ENCODE results near the gene KRT7. TPM values are rescaled to one million over a fixed set of nuclear protein-coding genes. Genes with fewer than 3 reads are reported as not detected.

Gene KRT7
- total RNA-seq, 4 donors from 2014 or later, result 333 to 826 (median 460) TPM

DNA sequence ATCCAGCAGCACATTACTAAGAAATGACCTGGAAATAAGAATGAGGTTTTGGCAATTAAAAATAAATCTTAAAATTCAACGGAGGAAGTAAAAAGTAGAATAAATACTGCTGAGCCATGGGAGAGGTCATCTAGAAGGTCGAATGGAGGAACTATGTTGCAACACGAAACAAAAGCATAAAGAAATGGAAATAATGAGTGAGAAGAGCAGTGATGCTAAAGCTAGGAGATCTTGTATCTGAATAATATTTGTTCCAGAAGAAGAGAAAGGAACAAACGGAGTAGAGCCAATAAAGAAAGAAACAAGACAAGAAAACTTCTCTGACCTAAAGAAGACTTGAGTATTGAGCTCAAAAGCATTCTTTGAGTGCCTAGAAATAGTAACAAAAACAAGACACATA, 6.6 kb upstream of the KRT7 start:
- no peaks in the 10 kb centered on the region for H3K27me3 ChIP-seq
- intact Hi-C loops (cut with DNase I), result no loop called here
- no peak for DNase-seq
- 67 to 71% methylated on average over 4 of the region's 4 CpGs for WGBS, 2 donors
- peaks cover 39 to 60% of the 10 kb centered on the region in 2 donors for H3K4me1 ChIP-seq
- no peak for TF ChIP-seq POLR2A (IDR thresholded peaks at IDR 0.05)
- TF ChIP-seq, protein P1, sequence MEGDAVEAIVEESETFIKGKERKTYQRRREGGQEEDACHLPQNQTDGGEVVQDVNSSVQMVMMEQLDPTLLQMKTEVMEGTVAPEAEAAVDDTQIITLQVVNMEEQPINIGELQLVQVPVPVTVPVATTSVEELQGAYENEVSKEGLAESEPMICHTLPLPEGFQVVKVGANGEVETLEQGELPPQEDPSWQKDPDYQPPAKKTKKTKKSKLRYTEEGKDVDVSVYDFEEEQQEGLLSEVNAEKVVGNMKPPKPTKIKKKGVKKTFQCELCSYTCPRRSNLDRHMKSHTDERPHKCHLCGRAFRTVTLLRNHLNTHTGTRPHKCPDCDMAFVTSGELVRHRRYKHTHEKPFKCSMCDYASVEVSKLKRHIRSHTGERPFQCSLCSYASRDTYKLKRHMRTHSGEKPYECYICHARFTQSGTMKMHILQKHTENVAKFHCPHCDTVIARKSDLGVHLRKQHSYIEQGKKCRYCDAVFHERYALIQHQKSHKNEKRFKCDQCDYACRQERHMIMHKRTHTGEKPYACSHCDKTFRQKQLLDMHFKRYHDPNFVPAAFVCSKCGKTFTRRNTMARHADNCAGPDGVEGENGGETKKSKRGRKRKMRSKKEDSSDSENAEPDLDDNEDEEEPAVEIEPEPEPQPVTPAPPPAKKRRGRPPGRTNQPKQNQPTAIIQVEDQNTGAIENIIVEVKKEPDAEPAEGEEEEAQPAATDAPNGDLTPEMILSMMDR (IDR thresholded peaks at IDR 0.05), result no peak
- peak overlapping the region; percentile 81 to 87 (median 84) for H3K27ac ChIP-seq
- H3K36me3 ChIP-seq, result no peaks in the 10 kb centered on the region
- H3K4me3 ChIP-seq (replicated peaks in 1 of 3), result no peak overlapping the region
- no peaks in the 10 kb centered on the region for H3K9me3 ChIP-seq

DNA sequence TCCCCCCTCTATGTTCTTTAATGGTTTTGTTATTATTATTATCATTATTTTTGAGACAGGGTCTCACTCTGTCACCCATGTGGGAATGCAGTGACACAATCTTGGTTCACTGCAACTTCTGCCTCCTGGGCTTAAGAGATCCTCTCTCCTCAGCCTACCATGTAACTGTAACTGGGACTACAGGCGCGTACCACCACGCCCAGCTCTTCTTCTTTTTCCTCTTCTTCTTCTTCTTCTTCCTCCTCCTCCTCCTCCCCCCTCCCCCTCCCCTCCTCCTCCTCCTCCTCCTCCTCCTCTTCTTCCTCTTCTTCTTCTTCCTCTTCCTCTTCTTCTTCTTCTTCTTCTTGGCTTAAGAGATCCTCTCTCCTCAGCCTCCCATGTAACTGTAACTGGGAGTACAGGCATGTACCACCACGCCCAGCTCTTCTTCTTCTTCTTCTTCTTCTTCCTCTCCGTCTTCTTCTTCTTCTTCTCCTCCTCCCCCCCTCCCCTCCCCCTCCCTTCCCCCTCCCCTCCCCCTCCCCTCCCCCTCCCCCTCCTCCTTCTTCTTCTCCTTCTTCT, 5.4 kb upstream of the KRT7 start:
- Histone ChIP-seq H3K36me3 (no peaks in the 10 kb centered on the region), H3K4me1 (peaks cover 45 to 60% of the 10 kb centered on the region in 2 donors), H3K9me3 (no peaks in the 10 kb centered on the region), H3K27ac (peak overlapping the region in 2 of 3 donors; percentile 81 to 87), H3K4me3 (replicated peaks in 1 of 3) (no peak overlapping the region), H3K27me3 (no peaks in the 10 kb centered on the region)
- 73 to 77% methylated on average over 5 of the region's 5 CpGs for WGBS, 2 donors
- TF ChIP-seq, protein P1 (IDR thresholded peaks at IDR 0.05), result no peak
- TF ChIP-seq POLR2A (IDR thresholded peaks at IDR 0.05), result no peak
- intact Hi-C loops (cut with DNase I), result no loop called here
- no peak for DNase-seq

DNA sequence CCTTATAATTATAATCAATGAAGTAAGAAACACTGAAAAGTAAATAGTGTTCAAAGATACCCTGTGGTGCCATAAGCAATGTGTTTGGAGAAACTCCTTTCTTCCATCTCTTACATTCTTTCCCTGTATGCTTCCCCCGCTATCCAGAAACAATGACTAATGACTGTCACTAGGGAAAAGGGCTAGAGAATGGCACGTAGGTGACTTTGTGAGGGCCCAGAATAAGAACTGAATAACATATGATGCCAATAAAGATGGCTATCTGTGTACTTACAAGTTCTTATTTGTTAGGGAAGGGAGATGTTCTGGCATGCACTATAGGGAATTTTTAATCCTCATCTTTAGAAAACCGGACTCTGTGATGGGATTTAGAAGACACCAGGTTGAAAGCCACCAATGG, 4.7 kb upstream of the KRT7 start:
- peak overlapping the region in 2 of 3 donors; percentile 99 to 100 for H3K27ac ChIP-seq
- intact Hi-C loops (cut with DNase I), result no loop called here
- no peaks in the 10 kb centered on the region for H3K9me3 ChIP-seq
- peaks cover 38 to 55% of the 10 kb centered on the region in 2 donors for H3K4me1 ChIP-seq
- H3K36me3 ChIP-seq, result no peaks in the 10 kb centered on the region
- no peaks in the 10 kb centered on the region for H3K27me3 ChIP-seq
- DNase-seq, result no peak
- WGBS, 2 donors, result 83 to 88% methylated on average over 3 of the region's 3 CpGs
- H3K4me3 ChIP-seq (replicated peaks in 1 of 3), result no peak overlapping the region
- TF ChIP-seq POLR2A (IDR thresholded peaks at IDR 0.05), result no peak
- TF ChIP-seq, protein P1 (IDR thresholded peaks at IDR 0.05), result no peak

DNA sequence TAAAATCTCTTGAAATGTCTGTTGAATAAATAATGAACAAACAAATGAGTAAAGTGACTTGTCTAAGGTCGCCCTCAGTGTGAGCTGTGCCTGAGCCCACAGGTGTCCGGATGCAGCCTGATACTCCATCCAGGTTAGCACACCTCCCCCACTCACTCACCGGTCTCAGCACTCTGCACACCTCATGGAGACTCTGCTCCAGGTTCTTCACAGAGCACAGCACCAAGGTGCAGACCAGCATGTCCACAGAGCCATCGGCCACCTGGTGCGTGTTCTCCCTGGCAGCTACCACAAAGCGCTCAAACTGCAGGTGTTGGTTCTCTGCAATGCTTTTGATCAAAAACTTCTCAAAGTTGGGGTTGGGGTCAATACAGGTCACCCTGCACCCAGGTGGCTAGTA, 4.1 kb upstream of the KRT7 start:
- TF ChIP-seq, protein P1 (IDR thresholded peaks at IDR 0.05), result no peak
- TF ChIP-seq POLR2A (IDR thresholded peaks at IDR 0.05), result no peak
- intact Hi-C loops (cut with DNase I), result no loop called here
- H3K27me3 ChIP-seq, result no peaks in the 10 kb centered on the region
- DNase-seq, result peak in 1 of 2 donors; percentile 3
- H3K4me3 ChIP-seq (replicated peaks in 1 of 3), result no peak overlapping the region
- H3K36me3 ChIP-seq, result no peaks in the 10 kb centered on the region
- H3K27ac ChIP-seq, result peak overlapping the region in 2 of 3 donors; percentile 99 to 100
- 95 to 97% methylated on average over 4 to 6 of the region's 6 CpGs for WGBS, 2 donors
- no peaks in the 10 kb centered on the region for H3K9me3 ChIP-seq
- peaks cover 38 to 55% of the 10 kb centered on the region in 2 donors for H3K4me1 ChIP-seq

DNA sequence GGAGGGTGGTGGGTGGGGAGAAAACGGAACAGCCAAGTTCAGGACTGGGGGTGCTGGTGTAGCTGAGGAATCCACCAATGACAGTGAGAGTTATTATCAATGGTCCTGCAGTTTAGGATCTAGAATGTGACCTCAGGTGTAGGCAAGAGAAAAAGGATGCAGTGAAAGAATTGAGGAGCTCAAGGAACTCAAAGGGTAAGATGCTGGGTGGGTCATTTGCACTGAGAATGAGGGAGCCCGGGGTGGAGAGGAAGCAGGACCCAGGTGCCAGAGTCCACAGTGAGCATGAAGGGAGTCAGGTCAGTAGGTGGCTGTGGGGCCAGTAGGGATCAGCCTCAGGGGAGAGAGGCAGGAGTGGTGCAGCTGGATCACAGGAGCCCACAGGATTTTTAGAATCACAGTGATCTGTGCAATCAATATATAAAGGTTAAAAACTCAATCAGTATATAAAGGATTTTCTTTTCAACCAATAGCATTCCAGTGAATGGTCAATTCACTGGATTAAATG, 3.2 kb upstream of the KRT7 start:
- H3K27ac ChIP-seq, result peak overlapping the region; percentile 99 to 100 (median 99)
- H3K4me3 ChIP-seq (replicated peaks in 1 of 3), result no peak overlapping the region
- intact Hi-C loops (cut with DNase I), result no loop called here
- 85 to 87% methylated on average over 2 of the region's 2 CpGs for WGBS, 2 donors
- TF ChIP-seq, protein P1 (IDR thresholded peaks at IDR 0.05), result no peak
- TF ChIP-seq POLR2A (IDR thresholded peaks at IDR 0.05), result no peak
- peaks cover 44 to 55% of the 10 kb centered on the region in 2 donors for H3K4me1 ChIP-seq
- no peaks in the 10 kb centered on the region for H3K27me3 ChIP-seq
- no peaks in the 10 kb centered on the region for H3K36me3 ChIP-seq
- peak in 1 of 2 donors; percentile 0 for DNase-seq
- no peaks in the 10 kb centered on the region for H3K9me3 ChIP-seq

All from thyroid gland (tissue), 4 donors.